Stomach smooth muscle (tissue), 2 donors: Measurements from ENCODE around the gene TWIST2.

Experiments
- H3K27ac ChIP-seq: one replicate; pipeline ENCODE4 v1.7.0; 2013; ENCODE audit warnings: mild to moderate bottlenecking, low read length, inconsistent platforms
- H3K27me3 ChIP-seq, 2 donors: one replicate each; pipeline ENCODE4 v1.7.0; 2013; ENCODE audit warnings: low read length in 2 of 2; ENCODE audit not compliant: insufficient read depth in 2 of 2, control insufficient read depth in 1 of 2
- H3K36me3 ChIP-seq, 2 donors: one replicate each; pipeline ENCODE4 v1.7.0; 2013; ENCODE audit warnings: low read length in 2 of 2; ENCODE audit not compliant: control insufficient read depth in 2 of 2, insufficient read depth in 2 of 2
- H3K4me1 ChIP-seq: one replicate; pipeline ENCODE4 v1.7.0; 2013; ENCODE audit warnings: low read length; ENCODE audit not compliant: control insufficient read depth, insufficient read depth
- H3K4me3 ChIP-seq, 2 donors: one replicate each; pipeline ENCODE4 v1.7.0; 2013; ENCODE audit warnings: low read length in 2 of 2
- H3K9ac ChIP-seq, 2 donors: one replicate each; pipeline ENCODE4 v1.7.0; 2013; ENCODE audit warnings: low read length in 2 of 2, mild to moderate bottlenecking in 1 of 2
- H3K9me3 ChIP-seq, 2 donors: one replicate each; pipeline ENCODE4 v1.7.0; 2013; ENCODE audit warnings: low read length in 2 of 2; ENCODE audit not compliant: control insufficient read depth in 2 of 2
- donor health status: healthy.
- donor health status: Pancreatic carcinoma.

Gene TWIST2

GRCh38 chr2:238912916-238913875, 65.3 kb downstream of the TWIST2 start:
- no peaks in the 10 kb centered on the region for H3K27me3 ChIP-seq
- H3K36me3 ChIP-seq = no peaks in the 10 kb centered on the region
- H3K9me3 ChIP-seq = no peaks in the 10 kb centered on the region
- no peak overlapping the region for H3K9ac ChIP-seq
- no peak overlapping the region for H3K4me3 ChIP-seq
- no peak overlapping the region for H3K27ac ChIP-seq
- no peaks in the 10 kb centered on the region for H3K4me1 ChIP-seq

- H3K27ac ChIP-seq = no peak overlapping the region
- H3K36me3 ChIP-seq = no peaks in the 10 kb centered on the region
- H3K9ac ChIP-seq = no peak overlapping the region
- H3K4me1 ChIP-seq = no peaks in the 10 kb centered on the region
- no peaks in the 10 kb centered on the region for H3K27me3 ChIP-seq
- no peaks in the 10 kb centered on the region for H3K9me3 ChIP-seq
- no peak overlapping the region for H3K4me3 ChIP-seq
Measured at GRCh38 chr2:238913931-238914647, 66.2 kb downstream of the TWIST2 start.

- H3K27ac ChIP-seq = no peak overlapping the region
- H3K27me3 ChIP-seq = no peaks in the 10 kb centered on the region
- no peaks in the 10 kb centered on the region for H3K9me3 ChIP-seq
- H3K4me1 ChIP-seq = no peaks in the 10 kb centered on the region
- no peak overlapping the region for H3K4me3 ChIP-seq
- no peak overlapping the region for H3K9ac ChIP-seq
- no peaks in the 10 kb centered on the region for H3K36me3 ChIP-seq
Measured at GRCh38 chr2:238914648-238915015, 66.7 kb downstream of the TWIST2 start.

GRCh38 chr2:238915196-238915595, 67.3 kb downstream of the TWIST2 start:
- H3K9ac ChIP-seq = no peak overlapping the region
- H3K36me3 ChIP-seq = no peaks in the 10 kb centered on the region
- no peak overlapping the region for H3K4me3 ChIP-seq
- no peak overlapping the region for H3K27ac ChIP-seq
- H3K27me3 ChIP-seq = no peaks in the 10 kb centered on the region
- no peaks in the 10 kb centered on the region for H3K9me3 ChIP-seq
- H3K4me1 ChIP-seq = no peaks in the 10 kb centered on the region

GRCh38 chr2:238915596-238915995, 67.7 kb downstream of the TWIST2 start:
- Histone ChIP-seq H3K27me3 (no peaks in the 10 kb centered on the region), H3K4me3 (no peak overlapping the region), H3K9ac (no peak overlapping the region), H3K36me3 (no peaks in the 10 kb centered on the region), H3K4me1 (no peaks in the 10 kb centered on the region), H3K27ac (no peak overlapping the region), H3K9me3 (no peaks in the 10 kb centered on the region)

- H3K4me3 ChIP-seq = no peak overlapping the region
- no peaks in the 10 kb centered on the region for H3K4me1 ChIP-seq
- no peak overlapping the region for H3K9ac ChIP-seq
- H3K27ac ChIP-seq = no peak overlapping the region
- H3K27me3 ChIP-seq = no peaks in the 10 kb centered on the region
- no peaks in the 10 kb centered on the region for H3K36me3 ChIP-seq
- H3K9me3 ChIP-seq = no peaks in the 10 kb centered on the region
Measured at GRCh38 chr2:238916176-238916874, 68.4 kb downstream of the TWIST2 start.

GRCh38 chr2:238916875-238917590, 69.1 kb downstream of the TWIST2 start:
- H3K27me3 ChIP-seq = no peaks in the 10 kb centered on the region
- H3K27ac ChIP-seq = no peak overlapping the region
- no peak overlapping the region for H3K9ac ChIP-seq
- H3K4me3 ChIP-seq = no peak overlapping the region
- H3K4me1 ChIP-seq = no peaks in the 10 kb centered on the region
- no peaks in the 10 kb centered on the region for H3K9me3 ChIP-seq
- H3K36me3 ChIP-seq = no peaks in the 10 kb centered on the region

- Histone ChIP-seq H3K27me3 (no peaks in the 10 kb centered on the region), H3K4me3 (no peak overlapping the region)
Measured at GRCh38 chr2:238919307-238919706, 71.4 kb downstream of the TWIST2 start.

GRCh38 chr2:238920053-238920452, 72.2 kb downstream of the TWIST2 start:
- Histone ChIP-seq H3K27me3 (peaks cover 0 to 2% of the 10 kb centered on the region in 2 donors), H3K4me3 (no peak overlapping the region), H3K9ac (no peak overlapping the region), H3K27ac (no peak overlapping the region), H3K4me1 (no peaks in the 10 kb centered on the region), H3K9me3 (no peaks in the 10 kb centered on the region), H3K36me3 (no peaks in the 10 kb centered on the region)

More at GRCh38 chr2:238919307-238919706, 71.4 kb downstream of the TWIST2 start:
- Histone ChIP-seq H3K36me3 (no peaks in the 10 kb centered on the region), H3K9me3 (no peaks in the 10 kb centered on the region), H3K4me1 (no peaks in the 10 kb centered on the region), H3K27ac (no peak overlapping the region), H3K9ac (no peak overlapping the region)

- H3K9ac ChIP-seq = no peak overlapping the region
- H3K27me3 ChIP-seq = peaks cover 0 to 3% of the 10 kb centered on the region in 2 donors
Measured at GRCh38 chr2:238920601-238921001, 72.7 kb downstream of the TWIST2 start.

More at GRCh38 chr2:238920601-238921001, 72.7 kb downstream of the TWIST2 start:
- no peak overlapping the region for H3K27ac ChIP-seq
- H3K9me3 ChIP-seq = no peaks in the 10 kb centered on the region
- no peaks in the 10 kb centered on the region for H3K4me1 ChIP-seq
- H3K4me3 ChIP-seq = no peak overlapping the region
- no peaks in the 10 kb centered on the region for H3K36me3 ChIP-seq
